Dedifferentiated amniotic fluid mesenchymal stem cell (primary cell): ENCODE results near the gene NCF2.
A peak's percentile ranks its signal among the peaks of the same experiment; 100 is the strongest.

Source experiments
- DNase-seq: peaks from one replicate; pipeline ENCODE4 v3.0.0-alpha.2; 2016; ENCODE audit errors: extremely low spot score

Gene NCF2

DNA sequence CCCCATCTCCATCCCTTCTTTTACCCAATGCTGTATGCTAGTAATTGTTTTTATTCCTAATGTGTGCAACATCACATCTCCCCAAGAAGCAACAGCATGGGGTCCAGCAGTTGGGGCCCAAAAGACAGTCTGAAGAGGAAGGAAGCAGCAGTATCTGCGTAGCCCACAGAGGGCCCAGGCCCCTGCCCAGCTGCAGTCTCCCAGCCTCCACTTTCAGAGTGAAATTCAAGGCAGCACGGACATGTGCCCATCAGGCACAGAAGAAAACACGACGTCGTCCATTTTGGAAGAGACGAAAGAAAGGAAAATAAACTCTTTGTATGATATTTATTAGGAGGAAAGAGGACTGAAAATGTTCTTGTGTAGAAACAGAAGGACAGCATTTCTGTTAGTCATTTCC lies 37.4 kb downstream of the NCF2 start:
- no peak for DNase-seq

- DNase-seq, result no peak
These were observed 37.8 kb downstream of the NCF2 start for GRCh38 chr1:183552441-183552840.

DNA sequence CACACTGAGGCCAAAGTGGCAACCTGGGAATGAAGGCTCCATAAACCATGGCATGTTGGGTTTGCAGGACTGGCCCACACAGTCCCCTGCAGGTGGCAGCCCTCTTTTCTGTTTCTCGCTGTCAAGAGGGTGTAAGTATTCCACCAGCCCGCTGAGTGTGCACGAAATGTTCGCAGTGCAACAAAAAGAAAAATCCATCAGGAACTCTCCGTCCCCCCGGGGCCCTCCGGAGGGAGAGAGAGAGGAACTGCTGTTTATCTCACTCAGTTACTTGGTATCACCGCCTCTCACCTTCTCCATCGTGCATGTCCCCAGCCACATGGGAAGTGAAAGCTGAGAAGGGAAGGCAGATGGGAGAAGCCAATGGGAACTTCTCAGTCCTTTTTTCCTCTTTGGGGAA lies 38.3 kb downstream of the NCF2 start:
- no peak for DNase-seq

GRCh38 chr1:183550915-183551314 lies 39.3 kb downstream of the NCF2 start:
- no peak for DNase-seq

GRCh38 chr1:183548116-183548515 lies 42.1 kb downstream of the NCF2 start:
- no peak for DNase-seq

DNA sequence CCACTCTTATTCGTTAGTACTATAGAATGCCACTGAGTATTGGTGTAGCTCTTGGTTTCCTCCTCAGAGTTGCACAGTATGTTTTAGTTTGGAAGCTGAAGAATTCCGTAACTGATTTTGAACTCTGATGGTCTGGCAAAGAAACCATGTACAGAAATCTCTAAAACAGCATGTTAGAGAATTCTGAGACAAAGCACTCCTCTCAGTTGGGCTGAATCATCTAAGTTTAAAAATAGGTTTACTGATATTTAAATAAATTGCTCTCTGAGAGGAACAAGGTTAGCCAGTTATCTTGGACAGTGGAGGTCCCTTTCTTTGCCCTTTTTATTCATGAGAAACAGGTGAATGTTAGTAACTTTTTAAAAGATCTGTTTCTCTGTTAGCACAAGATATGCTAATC lies 43.8 kb downstream of the NCF2 start:
- DNase-seq, result no peak

- no peak for DNase-seq
These were observed 45.5 kb downstream of the NCF2 start for GRCh38 chr1:183544598-183545297.

GRCh38 chr1:183543619-183544204 lies 46.5 kb downstream of the NCF2 start:
- DNase-seq, result peak; percentile 78

GRCh38 chr1:183537405-183537804 lies 52.9 kb downstream of the NCF2 start:
- DNase-seq, result no peak

GRCh38 chr1:183533617-183534174 lies 56.6 kb downstream of the NCF2 start:
- DNase-seq, result no peak

DNA sequence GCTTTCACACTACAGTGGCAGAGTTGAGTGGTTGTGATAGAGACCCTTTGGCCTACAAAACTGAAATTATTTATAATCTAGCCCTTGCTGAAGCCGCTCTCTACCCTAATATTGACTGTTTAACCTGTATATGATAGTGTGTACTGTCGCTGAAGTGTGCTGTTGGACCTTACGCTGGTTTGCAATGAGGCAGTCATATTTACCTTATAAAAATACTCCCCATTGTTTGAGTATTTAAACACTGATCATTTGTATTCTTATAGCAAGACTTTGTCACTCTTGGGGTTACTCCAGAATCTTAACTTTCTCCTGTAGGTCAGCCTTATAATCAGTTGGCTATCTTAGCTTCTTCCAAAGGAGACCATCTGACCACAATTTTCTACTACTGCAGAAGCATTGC lies 61.7 kb downstream of the NCF2 start:
- no peak for DNase-seq

DNA sequence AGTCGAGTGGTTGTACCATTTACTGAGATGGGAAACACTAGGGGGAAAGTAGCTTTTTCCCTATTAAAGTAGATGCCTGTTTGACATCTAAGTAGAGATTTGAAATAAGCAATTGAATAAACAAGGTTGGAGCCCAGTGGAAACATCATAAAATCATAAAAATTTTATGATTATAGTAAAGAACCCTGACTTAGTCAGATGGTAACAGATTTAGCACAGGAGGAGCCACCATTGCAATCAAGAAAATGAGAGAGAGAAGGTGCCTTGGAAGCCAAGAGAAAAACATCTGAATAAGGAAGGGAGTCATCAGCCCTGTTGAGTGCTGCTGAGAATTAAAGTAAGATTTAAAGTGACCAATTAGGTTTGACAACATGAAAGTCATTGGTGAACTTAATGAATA lies 68.2 kb downstream of the NCF2 start:
- DNase-seq, result no peak

DNA sequence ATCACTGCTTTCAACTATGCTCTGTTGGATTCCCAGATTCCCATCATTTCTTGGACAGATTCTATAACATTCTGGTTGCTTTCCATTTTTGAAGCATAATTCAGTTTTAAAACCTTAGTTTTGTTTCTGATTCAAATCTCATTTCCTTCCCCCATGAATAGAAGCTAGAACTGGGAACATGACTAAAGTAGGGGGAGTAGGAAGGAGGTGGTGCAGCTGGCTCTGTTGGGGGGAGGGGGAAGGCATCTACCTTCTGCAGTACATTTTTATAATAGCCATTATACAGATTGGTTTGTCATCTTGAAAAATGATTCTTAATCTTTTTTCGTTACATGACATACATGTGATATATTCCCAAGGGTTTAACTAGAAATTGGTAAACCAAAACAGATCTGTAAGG lies 69.9 kb downstream of the NCF2 start:
- DNase-seq, result no peak

DNA sequence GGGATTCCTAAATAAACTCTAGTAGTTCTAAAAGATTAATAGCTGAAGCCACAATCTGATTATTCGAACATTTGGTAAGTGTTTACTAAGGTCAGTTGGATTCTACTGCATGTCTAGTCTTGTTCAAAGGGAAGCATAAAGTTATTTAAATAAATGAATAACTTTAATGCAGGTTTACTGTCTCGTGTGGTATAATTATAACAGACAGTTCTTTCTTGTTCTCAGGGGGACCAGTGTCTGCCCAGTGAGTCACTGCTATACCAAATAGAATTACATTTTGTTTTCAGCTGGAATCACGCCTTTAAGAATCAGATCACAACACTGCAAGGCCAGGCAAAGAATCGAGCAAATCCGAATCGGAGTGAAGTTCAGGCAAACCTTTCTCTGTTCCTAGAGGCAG lies 72.9 kb downstream of the NCF2 start:
- no peak for DNase-seq

DNA sequence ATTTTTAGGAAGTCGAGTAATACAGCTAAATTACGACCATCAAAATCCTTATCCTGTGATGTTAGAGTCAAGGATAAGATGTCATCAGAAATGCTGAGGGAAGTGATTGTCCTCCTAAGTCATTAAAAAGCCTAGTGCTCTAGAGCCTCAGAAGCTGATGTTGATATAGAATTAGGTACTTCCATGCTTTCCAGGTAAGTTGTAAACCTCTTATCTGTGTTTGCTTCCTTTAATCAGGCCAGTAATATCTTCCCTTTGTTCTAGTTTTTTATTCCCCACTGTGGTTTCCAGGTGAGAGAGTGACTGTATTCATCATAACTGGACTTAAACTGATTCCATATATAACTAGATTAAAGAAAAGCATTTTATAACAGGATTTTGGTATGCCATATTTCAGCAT lies 73.5 kb downstream of the NCF2 start:
- no peak for DNase-seq

- DNase-seq, result peak; percentile 66
These were observed 75.1 kb downstream of the NCF2 start for GRCh38 chr1:183515002-183515689.

DNA sequence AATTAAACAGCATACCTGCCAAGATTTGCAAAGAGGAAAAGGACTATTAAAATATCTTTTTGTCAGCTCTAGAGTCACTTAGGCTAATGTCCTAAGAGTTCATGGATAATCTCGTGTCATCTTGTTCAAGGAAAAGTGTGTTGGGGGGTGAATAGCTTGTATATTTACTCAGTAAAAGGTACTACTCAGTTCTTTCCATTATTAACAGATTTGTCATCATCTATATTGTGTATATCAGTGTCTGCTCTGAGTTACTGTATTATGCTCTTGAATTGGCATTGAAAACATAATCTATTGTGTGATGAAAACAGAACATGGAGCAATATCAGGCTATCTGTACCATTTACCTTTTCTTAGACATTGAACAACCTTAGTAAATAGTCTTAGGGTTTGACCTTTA lies 76.0 kb downstream of the NCF2 start:
- no peak for DNase-seq

GRCh38 chr1:183512450-183512849 lies 77.8 kb downstream of the NCF2 start:
- DNase-seq, result no peak

DNA sequence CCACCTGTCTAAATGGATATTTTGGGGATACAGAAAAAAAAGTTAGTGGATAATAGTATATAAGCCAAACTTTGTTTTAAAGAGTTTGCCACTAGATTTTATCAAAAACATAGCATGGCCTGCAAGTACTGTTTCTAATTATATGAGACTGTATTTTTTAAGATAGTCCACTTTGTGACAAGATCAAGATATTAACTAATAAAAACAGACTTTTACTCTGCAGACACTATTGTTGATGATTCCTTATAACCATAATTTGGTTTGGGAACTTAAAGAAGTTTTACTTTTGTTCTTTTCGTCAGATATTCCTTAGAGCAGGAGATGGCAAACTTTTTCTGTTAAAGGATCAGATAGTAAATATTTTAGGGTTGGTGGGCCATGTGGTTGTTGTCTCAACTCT lies 81.6 kb downstream of the NCF2 start:
- DNase-seq, result no peak

DNA sequence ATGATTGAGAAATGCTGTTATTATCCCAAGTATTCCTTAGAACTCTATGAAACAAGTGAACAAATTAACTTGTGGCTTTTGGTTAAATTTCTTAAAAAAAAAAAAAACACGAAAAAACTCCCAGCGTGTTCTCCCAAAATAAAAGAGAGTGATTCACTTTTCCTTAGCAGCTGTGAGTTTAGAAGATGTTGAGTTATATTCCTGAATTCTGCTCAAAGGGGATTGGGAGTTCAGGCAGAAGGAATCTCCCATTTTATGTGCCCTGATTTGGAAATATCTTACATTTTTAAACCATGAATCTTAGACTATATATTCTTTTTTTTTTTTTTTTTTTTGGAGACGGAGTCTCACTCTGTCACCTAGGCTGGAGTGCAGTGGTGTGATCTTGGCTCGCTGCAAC lies 83.7 kb downstream of the NCF2 start:
- DNase-seq, result no peak
